GM19043 (cell line): ENCODE data around the gene NKTR.

Experiments used
- ATAC-seq: cut with Tn5 transposase; IDR thresholded peaks from one replicate; pipeline ENCODE4 v1.9.1; 2021; ENCODE audit warnings: low read depth; ENCODE audit not compliant: unreplicated experiment

The NKTR gene

GRCh38 chr3:42660131-42660715 is 59.7 kb downstream of the NKTR start:
- no peak for ATAC-seq

GRCh38 chr3:42660898-42661297 is 60.4 kb downstream of the NKTR start:
- ATAC-seq = no peak

GRCh38 chr3:42661593-42662022 is 61.1 kb downstream of the NKTR start:
- ATAC-seq = no peak

- no peak for ATAC-seq
These were observed 61.7 kb downstream of the NKTR start for GRCh38 chr3:42662037-42662812.

- ATAC-seq = no peak
These were observed 62.5 kb downstream of the NKTR start for GRCh38 chr3:42662813-42663535.

GRCh38 chr3:42663581-42664437 is 63.3 kb downstream of the NKTR start:
- ATAC-seq = peak; percentile 48

GRCh38 chr3:42664438-42664803 is 63.9 kb downstream of the NKTR start:
- no peak for ATAC-seq

- no peak for ATAC-seq
These were observed 64.8 kb downstream of the NKTR start for GRCh38 chr3:42665050-42665878.

GRCh38 chr3:42666022-42666421 is 65.5 kb downstream of the NKTR start:
- no peak for ATAC-seq

- ATAC-seq = no peak
These were observed 66.1 kb downstream of the NKTR start for GRCh38 chr3:42666577-42666998.

GRCh38 chr3:42667096-42667522 is 66.6 kb downstream of the NKTR start:
- no peak for ATAC-seq

- no peak for ATAC-seq
These were observed 67.3 kb downstream of the NKTR start for GRCh38 chr3:42667523-42668412.

GRCh38 chr3:42668413-42668760 is 67.9 kb downstream of the NKTR start:
- no peak for ATAC-seq

GRCh38 chr3:42668793-42669217 is 68.3 kb downstream of the NKTR start:
- ATAC-seq = no peak

- no peak for ATAC-seq
These were observed 69.6 kb downstream of the NKTR start for GRCh38 chr3:42670051-42670576.

- no peak for ATAC-seq
These were observed 70.2 kb downstream of the NKTR start for GRCh38 chr3:42670670-42671069.

- no peak for ATAC-seq
These were observed 72.0 kb downstream of the NKTR start for GRCh38 chr3:42672515-42672914.

GRCh38 chr3:42673082-42673481 is 72.6 kb downstream of the NKTR start:
- no peak for ATAC-seq

GRCh38 chr3:42674146-42674545 is 73.7 kb downstream of the NKTR start:
- ATAC-seq = no peak
